HG02885 (cell line): ENCODE results near the gene NGRN.

Experiments
- ATAC-seq: cut with Tn5 transposase; IDR thresholded peaks from one replicate; pipeline ENCODE4 v1.9.1; 2021; ENCODE audit warnings: mild to moderate bottlenecking; ENCODE audit not compliant: unreplicated experiment, poor library complexity

Gene NGRN

GRCh38 chr15:90265271-90266060 is at the start of gene NGRN:
Gene NGRN (plus strand): TSS chr15:90265672. CDS start chr15:90265713, 41 bp downstream.
- ATAC-seq = peak; percentile 93

GRCh38 chr15:90217671-90218394 is 47.6 kb upstream of the NGRN start:
- no peak for ATAC-seq

- no peak for ATAC-seq
Observed at GRCh38 chr15:90219421-90220141, 45.9 kb upstream of the NGRN start.

- no peak for ATAC-seq
Observed at GRCh38 chr15:90221246-90221900, 44.1 kb upstream of the NGRN start.

GRCh38 chr15:90222547-90222946 is 42.9 kb upstream of the NGRN start:
- ATAC-seq = no peak

- ATAC-seq = no peak
Observed at GRCh38 chr15:90223441-90224165, 41.9 kb upstream of the NGRN start.

GRCh38 chr15:90225047-90225446 is 40.4 kb upstream of the NGRN start:
- ATAC-seq = no peak

- no peak for ATAC-seq
Observed at GRCh38 chr15:90225504-90226234, 39.8 kb upstream of the NGRN start.

- no peak for ATAC-seq
Observed at GRCh38 chr15:90227336-90227735, 38.1 kb upstream of the NGRN start.

GRCh38 chr15:90227816-90228772 is 37.4 kb upstream of the NGRN start:
- ATAC-seq = no peak

- no peak for ATAC-seq
Observed at GRCh38 chr15:90228960-90229359, 36.5 kb upstream of the NGRN start.

GRCh38 chr15:90230071-90230494 is 35.4 kb upstream of the NGRN start:
- ATAC-seq = no peak

- ATAC-seq = no peak
Observed at GRCh38 chr15:90230610-90231009, 34.9 kb upstream of the NGRN start.

GRCh38 chr15:90231028-90232017 is 34.1 kb upstream of the NGRN start:
- no peak for ATAC-seq

- ATAC-seq = no peak
Observed at GRCh38 chr15:90232196-90232595, 33.3 kb upstream of the NGRN start.

GRCh38 chr15:90232941-90233386 is 32.5 kb upstream of the NGRN start:
- ATAC-seq = no peak
